NCI-H82 treated with DMSO at 0.1 percent for 48 hours (cell line): ENCODE results near the gene SNX5.

Experiments
- DNase-seq: peaks from one replicate; lab custom pipeline; 2025; ENCODE audit not compliant: unreplicated experiment; lab: John Stamatoyannopoulos, UW

SNX5 gene

DNA sequence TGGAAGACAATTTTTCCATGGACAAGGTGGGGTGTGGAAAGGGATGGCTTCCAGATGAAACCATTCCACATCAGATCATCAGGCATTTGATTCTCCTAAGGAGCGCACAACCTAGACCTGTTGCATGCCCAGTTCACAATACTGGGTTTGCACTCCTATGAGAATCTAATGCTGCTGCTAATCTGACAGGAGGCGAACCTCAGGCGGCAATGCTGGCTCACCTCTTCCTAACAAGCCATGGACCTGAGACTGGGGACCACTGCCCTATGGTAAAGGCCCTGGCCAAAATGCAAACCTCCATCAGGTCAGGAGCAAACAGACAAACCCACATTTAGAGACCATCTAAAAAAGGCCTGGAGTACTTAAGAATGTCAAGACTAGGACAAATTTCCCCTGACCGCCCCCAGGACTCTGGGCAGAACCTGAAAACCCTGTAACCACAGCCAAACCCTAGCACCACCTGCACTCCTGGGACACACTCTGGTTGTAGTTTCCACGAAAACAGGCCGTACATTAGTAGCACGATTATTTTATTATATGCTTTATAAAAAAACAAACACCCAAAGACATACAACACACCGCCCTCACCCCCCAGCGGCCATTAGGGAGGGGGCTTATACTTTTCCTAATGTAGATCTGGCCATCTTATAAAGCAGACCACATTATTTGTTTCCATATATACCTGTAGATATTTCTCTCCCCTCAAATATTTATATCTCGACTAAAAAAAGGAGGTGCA, 27.3 kb downstream of the SNX5 start:
- DNase-seq: peak; percentile 25

GRCh38 chr20:17940224-17940971, 28.2 kb downstream of the SNX5 start:
- DNase-seq: peak; percentile 41

GRCh38 chr20:17939622-17940223, 28.9 kb downstream of the SNX5 start:
- DNase-seq: no peak

DNA sequence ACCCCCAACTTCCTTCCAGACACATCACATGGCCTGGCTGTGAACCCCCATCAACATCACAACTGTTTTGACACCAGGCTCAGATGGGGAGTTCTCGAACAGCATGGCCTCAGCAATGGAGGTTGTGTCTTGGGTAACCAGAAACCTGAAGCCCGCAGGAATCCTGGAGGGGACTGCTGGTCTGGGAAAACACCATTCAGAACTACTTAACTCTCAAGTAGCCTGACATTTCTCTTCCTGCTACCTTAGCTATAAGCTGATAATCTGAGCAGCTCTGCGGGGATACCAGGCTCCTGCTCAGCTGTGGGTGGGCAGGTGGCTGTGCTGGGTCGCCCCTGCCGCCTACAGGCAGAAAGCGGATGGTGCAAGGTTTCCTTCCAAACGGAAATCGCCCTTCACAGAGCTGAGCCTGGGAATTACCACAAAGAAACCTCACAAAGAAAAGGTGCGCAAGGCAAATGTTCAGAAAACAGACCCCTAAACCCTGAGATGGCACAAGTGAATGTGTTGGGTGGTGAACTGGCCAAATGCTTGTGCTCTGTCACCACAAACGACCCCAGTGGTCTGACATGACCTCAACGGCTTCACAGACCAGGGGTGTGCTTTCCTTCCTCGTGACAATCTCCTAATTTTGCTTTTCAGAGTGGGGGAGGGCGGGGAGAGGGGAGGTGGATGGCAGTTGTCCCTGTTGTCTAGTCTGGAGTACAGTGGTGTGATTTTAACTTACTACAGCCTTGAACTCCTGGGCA, 29.5 kb downstream of the SNX5 start:
- DNase-seq: peak; percentile 75

DNA sequence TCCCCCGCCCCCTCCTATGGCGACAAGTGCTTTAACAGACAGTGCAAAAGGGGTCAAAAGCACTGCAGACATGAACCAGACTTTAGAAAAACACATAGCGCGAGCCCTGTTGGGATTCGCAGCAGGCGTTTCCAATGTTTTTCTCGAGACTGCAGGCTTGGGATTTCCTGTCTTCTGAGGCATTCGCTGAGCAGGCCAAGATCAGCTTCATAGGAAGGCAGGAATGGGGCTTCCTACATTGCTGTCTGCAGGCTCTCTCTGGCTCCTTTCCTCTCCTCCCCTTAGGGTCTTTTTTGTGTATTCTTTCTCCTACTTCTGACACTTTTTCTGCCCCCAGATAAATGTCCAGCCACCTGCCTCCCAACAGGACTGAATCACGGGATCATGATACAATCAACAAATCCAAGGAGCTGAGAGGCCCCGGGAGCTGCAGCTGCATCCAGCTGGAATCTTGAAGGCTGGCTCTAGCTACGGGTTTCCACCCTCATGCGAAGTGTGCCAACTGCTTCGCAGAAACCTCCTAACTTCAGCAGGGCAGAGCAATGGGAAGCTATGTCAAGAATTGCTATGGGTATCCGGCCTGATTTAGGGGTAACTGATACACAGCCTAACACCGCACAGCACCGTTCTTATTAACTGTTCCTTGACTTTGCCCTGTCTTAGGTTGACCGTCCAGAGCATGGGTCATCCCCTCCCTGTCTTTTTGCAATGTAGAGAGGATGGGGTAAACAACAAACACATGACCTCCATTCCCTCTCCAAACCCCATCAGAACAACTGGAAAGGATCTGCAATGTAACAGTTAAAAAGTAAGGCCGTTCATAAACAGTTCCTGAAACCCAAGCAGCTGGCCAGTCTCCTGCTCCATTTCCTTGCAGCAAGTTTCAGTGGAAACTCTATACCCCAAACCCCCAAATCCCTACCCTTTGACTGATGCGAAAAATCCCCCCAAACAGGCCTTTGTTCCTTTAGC, 31.5 kb downstream of the SNX5 start:
- DNase-seq: no peak

DNA sequence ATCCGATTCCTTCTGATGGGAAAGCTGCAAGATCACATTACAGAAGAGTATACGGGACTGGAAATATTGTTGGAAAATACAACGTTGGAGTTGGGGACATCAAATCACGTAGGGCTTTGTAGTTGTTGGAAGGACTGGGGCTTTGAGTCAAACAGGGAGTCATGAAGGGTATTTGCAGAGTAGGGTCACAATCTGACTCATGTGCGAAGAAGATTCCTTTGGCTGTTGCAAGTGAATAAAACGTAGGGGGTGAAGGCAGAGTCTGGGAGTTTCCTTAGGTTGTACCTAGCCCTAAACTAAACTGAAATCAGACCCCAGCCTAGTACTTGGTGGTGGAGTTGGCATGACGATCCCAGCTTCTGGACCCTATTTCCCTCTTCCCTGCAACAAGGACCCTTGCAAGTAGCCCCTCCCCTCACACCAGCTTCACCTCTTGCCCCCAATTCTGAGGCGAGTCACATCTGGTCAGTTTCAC, 32.3 kb downstream of the SNX5 start:
- no peak for DNase-seq

GRCh38 chr20:17935761-17936160, 32.8 kb downstream of the SNX5 start:
- DNase-seq: no peak

DNA sequence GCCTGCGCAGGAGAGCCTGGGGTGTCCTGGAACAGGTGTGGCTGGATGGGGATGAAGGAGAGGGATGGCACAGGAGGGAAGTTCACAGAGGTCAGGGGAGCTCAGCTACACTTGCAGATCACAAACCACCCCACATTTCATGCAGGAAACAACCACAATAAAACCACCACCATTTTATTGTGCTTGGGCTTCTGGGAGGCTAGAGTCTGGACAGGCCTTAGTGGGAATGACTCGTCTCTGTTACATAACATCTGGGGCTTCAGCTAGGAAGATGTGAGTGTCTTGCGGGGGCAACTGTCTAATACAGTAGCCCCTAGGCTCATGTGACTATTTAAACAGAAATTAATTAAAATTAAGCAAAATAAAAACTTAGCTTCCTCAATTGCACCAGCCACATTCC, 33.4 kb downstream of the SNX5 start:
- DNase-seq: no peak

DNA sequence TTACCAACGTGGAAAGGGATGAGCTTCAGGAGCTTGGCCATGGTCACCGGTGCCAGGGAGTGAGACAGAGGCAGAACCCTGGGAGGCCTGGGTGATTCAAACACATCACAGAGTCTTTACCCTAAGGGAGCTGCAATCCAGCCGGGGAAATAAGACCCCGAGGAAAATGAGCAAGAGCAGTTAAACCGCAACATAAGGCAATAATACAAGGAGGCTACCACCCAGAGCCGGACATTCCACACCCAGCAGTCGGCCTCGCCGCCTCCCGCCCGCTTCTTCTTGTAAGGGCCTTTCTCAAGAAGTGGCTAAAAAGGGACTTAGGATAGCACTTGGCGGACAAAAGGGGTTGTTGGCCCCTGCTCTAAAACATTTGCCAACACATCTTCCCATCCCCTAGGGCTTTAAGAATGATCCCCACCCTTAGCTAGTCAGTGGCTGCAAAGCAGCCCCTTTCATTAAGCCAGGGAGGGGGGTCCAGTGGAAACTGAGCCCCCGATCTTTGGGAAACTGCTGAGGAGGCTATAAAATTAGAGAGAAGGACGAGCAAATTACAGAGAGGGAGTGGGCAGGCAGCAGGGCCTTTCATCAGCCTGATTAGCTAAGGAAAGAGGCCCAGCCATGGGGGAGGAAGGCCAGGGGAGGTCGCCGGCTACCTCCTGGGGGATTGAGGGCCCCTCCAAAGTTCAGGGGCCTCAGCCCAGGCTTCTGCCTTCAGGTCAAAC, 34.3 kb downstream of the SNX5 start:
- no peak for DNase-seq

GRCh38 chr20:17933711-17934110, 34.9 kb downstream of the SNX5 start:
- no peak for DNase-seq

DNA sequence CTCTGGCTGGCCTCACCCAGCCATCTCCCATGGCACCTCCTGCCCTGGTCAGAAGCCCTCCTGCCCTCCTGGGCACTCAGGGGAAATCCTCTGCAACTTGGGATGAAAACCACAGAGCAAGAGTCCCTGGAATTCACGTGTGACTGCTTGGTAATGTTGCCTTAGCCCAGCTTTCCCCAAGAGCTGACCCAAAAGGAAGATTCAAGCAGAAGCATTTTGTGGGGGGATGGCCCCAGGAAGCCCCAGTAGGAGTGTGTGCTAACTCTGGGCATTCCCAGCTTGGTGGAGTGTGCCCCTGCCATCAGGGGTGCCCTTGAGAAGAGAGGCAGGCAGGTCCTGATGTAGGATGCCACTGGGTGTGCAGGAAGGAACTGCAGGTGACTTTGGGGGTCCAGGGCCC, 35.5 kb downstream of the SNX5 start:
- DNase-seq: no peak

GRCh38 chr20:17932396-17932795, 36.2 kb downstream of the SNX5 start:
- no peak for DNase-seq

DNA sequence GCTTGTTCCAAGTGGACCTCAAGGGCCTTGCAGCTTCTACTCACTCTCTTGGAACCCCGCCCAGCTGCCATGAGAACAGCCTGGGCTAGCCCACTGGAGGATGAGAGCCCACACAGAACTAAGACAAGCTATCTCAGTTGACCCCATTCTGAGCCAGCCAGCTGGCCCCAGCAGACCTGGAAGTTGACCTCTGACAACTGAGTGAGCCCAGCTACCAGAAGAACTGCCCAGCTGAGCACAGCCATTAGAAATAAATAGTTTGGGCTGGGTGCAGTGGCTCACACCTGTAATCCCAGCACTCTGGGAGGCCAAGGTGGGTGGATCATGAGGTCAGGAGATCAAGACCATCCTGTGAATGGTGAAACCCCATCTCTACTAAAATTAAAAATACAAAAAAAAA, 37.1 kb downstream of the SNX5 start:
- no peak for DNase-seq

DNA sequence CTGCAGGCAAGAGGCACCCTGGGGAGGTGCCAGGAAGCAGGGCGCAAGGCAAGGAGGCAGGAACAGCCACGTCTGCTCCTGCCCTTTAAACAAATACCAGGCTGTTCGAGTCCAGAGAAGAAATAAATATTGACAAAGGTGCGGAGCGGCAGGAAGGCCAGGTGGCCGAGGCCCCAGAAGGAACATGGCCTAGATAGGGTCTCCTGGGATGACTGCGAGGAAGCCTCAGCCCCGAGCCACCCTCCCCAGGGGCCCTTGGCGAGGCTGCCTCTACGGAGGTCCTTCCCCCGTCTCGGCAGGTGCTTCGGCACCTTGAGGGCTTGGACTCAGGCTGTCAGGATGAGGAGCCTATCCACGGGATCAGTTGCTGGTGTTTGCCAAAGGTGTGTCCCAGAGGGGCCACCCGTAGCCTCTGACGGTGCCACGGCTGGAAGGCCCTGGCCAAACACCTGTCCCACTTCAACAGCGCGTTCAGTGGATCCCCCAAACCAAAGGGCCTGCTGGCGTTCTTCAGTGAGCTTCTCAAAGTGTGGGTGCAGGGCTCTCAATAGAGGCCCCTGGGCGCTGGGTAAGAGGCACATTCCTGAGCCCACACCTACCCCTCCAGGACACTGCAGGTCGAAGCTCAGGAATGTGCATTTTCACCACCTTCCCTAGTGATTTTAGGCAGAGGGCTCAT, 39.8 kb downstream of the SNX5 start:
- no peak for DNase-seq

- DNase-seq: no peak
Observed at GRCh38 chr20:17928211-17928611, 40.4 kb downstream of the SNX5 start.

GRCh38 chr20:17925940-17926300, 42.7 kb downstream of the SNX5 start:
- no peak for DNase-seq

GRCh38 chr20:17925141-17925939, 43.3 kb downstream of the SNX5 start:
- peak; percentile 20 for DNase-seq

- no peak for DNase-seq
Observed at GRCh38 chr20:17921774-17922173, 46.8 kb downstream of the SNX5 start.
